HL-60/S4 treated with retinoic acid at 250 ng/mL for 4 days and 3 days (cell line): ENCODE measurements around the gene ARHGAP8.
"Not testable (repeated sequence)": the region's sequence is repeated elsewhere in the genome, so short reads cannot be mapped to it uniquely, and the experiment has no call there.

Experiments used
- in situ Hi-C: fragments of 300-500 bp; cut with MboI; formaldehyde crosslinking; loops from 2 replicates; pipeline ENCODE4 v1.7.0; 2022; ENCODE audit warnings: low sequenced_read_pairs

The ARHGAP8 gene

GRCh38 chr22:44737406-44738346, 14.7 kb upstream of the ARHGAP8 start:
- in situ Hi-C loops = no loop called here

DNA sequence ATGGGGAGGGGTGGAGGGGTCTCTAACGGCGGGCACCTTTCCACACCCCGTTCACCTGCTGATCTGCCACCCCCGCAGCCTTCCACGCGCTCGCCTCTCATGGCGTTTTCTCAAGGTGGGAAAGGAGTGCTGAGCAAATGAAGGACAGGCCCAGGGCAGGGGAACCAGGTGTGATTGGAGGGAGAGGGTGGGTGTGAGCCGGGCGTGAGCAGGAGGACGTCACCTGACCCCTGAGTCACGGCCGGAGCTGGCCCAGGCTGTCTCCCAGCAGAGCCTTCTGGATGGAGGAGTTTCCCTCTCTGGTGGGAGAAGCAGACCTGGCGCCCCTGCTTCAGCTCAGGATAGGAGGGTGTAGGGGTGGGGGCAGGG, 14.0 kb upstream of the ARHGAP8 start:
- in situ Hi-C loops = no loop called here

GRCh38 chr22:44739024-44739423, 13.4 kb upstream of the ARHGAP8 start:
- in situ Hi-C loops = no loop called here

GRCh38 chr22:44739666-44740065, 12.7 kb upstream of the ARHGAP8 start:
- in situ Hi-C loops = not testable (repeated sequence)

- in situ Hi-C loops = no loop called here
Observed at GRCh38 chr22:44740307-44740706, 12.1 kb upstream of the ARHGAP8 start.

DNA sequence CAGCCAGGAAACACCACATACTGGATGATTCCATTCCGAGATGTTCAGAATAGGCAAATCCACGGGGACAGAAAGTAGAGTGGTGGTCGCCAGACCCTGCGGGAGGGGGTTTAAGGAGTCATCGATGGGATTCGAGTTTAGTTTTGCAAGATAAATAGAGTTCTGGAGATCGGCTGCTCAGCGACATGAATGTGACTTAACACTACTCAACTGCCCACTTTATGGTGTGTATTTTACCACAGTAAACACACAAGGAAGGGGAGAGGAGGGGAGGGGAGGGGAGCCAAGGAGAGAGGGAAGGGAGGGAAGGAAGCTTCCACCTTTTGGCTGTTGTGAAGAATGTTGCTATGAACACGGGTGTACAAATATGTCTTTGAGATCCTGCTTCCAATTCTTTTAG, 10.4 kb upstream of the ARHGAP8 start:
- in situ Hi-C loops = no loop called here

GRCh38 chr22:44743247-44743646, 9.1 kb upstream of the ARHGAP8 start:
- in situ Hi-C loops = no loop called here

DNA sequence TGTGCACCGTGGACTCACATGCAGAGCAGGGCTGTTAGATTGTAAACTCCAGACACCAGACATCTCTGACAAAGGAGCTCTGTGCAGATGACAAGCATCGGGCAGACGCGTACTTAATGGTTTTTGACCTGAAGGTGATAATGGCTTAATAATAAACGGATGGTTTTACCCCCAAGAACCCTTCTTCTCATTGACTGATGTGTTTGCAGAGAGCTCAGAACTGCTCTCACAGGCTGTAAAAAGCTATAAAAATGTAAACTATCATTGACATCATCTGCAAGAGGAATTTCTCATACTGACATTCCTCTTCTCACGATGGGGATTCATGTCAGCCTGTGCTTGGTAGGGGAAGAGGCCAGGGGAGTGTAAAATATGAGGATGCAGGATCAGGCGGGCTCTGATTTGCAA, 8.6 kb upstream of the ARHGAP8 start:
- in situ Hi-C loops = no loop called here

DNA sequence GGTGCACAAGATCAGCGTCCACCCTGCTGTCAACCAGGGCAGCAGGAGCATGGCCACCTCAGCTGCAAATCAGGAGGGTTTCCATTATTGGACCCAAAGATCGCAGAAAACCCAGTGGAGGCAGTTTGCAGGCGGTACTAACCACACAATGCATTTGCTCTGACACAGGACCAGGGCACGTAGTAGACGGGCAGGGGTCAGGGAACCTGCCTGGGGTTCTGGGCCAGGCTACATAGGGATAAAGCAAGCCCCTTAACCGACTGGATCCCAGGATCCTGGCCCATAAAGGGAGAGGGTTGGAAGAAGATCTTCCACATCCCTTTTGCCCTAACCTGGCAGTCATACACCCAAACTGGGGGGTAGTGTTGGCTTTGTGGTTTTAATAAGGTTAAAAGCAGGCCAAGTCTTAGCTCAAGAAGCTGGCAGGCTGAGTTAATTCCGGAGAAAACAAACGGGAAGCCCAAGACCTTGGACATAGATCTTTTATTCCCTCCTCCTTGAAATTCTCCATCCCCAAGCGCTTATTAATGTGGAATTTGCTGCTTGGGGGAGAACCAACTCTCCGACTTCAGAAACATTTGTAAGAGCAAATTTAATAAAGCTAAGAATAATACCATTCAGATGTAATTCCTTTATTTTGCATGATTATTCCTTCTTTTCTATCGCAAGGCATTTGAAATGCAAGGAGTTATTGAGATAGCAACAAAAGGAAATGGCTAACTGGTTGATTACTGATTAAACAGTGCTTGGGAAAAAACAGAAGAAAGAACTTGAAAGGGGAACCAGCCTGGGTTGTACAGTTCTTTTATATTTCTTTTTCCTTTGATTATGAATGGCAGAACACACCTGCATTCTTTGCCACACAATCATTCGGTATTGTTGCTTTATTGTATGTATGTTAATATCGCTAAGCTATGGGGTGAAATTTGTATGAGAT, 6.3 kb upstream of the ARHGAP8 start:
- in situ Hi-C loops = no loop called here

DNA sequence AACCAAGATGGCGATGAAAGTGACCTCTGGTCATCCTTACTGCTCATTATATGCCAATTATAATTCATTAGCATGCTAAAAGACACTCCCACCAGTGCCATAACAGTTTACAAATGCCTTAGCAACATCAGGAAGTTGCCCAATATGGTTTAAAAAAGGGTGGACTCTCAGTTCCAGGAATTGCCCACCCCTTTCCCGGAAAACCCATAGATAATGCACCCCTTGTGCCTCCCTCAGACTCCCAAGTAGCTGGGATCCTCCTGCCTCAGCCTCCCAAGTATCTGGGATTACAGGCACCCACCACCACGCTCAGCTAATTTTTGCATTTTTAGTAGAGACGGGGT, 4.6 kb upstream of the ARHGAP8 start:
- in situ Hi-C loops = not testable (repeated sequence)

DNA sequence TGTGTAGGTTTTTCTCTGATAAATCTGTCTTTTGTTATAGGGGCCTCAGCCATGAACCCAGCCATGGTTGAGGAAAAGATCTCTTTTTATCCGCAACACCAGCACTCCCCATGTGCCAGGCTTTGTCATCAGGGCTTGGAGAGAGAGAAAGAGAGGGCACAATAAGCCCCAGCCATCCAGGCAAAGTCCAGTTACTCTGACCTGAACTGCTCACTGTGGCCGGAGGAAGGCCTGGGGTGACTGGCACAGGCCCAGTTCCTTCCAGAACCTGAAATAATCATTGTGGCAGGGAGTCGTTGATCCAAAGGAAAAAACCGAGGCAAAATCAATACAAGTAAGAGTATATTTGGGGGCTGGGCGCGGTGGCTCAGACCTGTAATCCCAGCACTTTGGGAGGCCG, 3.9 kb upstream of the ARHGAP8 start:
- in situ Hi-C loops = no loop called here

DNA sequence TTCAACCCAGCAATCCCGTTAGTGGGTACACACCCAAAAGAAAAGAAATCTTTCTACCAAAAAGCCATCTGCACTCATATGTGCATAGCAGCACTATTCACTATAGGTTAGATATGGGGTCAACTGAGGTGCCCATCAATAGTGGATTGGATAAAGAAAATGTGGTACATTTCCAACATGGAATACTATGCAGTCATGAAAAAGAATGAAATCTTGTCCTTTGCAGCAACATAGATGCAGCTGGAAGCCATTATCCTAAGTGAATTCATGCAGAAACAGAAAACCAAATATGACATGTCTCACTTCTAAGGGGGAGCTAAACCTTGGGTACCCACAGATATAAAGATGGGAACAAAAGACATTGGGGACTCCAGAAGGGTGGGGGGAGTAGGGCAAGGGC, 1.9 kb upstream of the ARHGAP8 start:
- in situ Hi-C loops = no loop called here

DNA sequence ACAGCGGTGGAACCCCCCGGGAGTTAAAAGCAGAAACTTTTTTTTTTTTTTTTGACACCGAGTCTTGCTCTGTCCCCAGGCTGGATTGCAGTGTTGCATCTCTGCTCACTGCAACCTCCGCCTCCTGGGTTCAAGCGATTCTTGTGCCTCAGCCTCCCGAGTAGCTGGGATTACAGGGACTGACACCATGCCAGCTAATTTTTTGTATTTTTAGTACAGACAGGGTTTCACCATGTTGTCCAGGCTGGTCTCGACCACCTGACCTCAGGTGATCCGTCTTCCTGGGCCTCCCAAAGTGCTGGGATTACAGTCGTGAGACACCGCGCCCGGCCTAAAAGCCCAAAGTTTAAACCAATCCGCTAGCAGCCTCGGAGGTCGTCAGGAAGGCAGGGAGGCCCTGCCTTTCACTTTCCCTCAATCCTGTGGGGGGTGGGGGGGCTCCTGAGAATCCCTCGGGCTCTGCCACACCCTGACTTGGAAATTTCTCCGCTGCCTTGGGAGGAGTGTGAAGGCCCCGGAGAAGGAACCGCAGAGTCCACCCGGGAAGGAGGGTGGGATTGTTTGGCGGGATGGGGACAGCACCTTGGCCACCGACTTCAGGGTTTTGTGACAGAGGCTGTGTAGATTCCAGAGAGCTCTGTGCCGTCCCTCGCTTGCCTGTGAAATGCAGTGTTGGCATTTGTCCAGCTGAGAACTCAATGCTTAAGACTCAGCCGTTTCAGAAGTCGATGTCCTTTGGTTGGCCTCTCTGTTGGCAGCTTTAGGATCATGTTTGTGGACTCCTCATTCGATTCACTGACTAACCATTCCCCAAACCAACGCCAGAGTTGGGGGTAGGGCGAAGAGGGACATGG, 1.0 kb downstream of the ARHGAP8 start:
- in situ Hi-C loops = no loop called here

GRCh38 chr22:44754998-44755397, 2.6 kb downstream of the ARHGAP8 start:
- in situ Hi-C loops = no loop called here

- in situ Hi-C loops = no loop called here
Observed at GRCh38 chr22:44755417-44755816, 3.0 kb downstream of the ARHGAP8 start.

- in situ Hi-C loops = no loop called here
Observed at GRCh38 chr22:44755956-44756361, 3.6 kb downstream of the ARHGAP8 start.

DNA sequence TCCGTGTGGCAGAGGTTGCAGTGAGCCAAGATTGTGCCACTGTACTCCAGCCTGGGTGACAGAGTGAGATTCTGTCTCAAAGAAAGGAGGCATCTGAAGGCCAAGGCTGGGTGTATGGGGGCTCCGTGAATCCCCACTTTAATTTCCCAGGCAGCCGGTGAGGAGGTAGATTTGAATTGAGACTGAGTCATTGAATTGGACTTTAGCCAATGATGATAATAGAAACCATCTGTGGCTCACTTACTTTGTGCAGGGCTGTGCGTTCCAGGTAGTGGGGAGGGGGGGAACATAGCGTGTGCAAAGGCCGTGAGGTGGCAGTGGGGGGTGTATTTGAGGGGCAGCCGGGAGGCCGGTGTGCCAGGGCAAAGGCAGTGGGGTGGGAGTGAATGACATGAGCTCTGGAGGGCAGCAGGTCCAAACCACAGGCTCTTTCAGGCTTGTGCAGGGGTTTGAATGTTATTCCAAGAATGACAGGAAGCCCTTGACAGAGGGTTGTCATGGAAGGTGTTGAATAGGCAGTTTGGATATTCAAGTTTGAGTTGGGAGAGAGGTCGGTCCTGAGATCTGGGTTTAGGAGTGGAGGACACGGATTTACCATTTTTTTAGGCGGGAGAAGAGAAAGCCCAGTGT, 6.1 kb downstream of the ARHGAP8 start:
- in situ Hi-C loops = no loop called here

DNA sequence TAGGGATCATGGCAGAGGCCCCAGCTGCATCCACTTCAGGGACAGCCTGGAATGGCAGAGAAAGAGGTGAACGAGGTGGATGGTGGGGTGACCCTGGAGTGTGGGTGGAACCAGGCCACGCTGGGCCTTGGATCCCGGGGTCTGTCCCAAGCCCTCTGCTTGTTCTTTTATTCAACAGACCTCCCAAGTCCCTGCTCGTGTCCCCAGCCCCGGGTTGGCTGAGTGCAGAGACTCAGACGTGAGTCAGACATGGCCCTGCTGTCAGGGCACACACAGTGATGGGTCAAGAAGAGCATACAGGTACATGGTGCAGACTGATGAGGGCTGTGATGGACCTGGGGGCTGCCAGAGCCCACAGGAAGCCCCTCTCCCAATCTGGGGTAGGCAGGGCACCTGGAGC, 6.6 kb downstream of the ARHGAP8 start:
- in situ Hi-C loops = no loop called here

DNA sequence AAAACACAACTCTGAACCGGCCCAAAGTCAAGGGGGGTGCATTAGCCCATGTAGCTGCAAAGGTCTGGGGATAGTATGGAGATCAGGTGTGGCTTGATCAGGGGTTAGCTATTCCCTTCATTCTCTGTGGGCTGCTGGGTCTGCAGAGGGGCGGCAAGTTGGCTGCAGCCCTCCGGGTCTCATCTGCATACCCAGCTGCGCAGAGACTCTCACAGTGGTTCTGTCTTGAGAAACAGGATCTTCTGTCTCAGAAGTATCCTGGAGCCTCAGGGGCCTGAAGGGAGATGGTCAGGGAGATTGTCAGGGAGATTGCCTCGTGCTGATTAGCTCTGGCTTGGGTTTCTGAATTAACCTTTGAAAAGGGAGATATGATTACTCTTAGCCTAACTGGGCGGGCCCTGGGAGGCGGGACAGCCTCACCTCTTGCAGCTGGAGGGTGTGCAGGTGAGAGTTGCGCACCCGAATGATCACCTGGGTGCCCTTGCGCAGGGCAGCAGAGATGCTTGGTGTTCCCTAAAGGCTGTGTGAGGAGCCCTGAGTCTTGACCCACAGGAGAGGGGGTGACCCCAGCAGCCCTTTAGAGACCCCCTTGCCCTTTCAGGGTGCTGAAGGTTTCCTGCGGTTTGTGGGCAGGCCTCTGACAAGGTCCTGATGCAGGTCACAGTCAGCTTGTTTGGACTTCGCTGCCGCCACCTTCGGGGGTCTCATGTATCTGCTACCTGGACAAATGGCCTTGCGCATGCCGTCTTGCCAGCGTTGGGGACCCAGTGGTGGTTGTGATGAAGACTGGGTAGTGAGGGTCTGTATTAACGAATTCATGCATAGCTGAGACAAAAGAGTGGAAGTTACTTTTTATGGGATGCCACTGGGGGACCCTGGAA, 7.3 kb downstream of the ARHGAP8 start:
- in situ Hi-C loops = no loop called here

DNA sequence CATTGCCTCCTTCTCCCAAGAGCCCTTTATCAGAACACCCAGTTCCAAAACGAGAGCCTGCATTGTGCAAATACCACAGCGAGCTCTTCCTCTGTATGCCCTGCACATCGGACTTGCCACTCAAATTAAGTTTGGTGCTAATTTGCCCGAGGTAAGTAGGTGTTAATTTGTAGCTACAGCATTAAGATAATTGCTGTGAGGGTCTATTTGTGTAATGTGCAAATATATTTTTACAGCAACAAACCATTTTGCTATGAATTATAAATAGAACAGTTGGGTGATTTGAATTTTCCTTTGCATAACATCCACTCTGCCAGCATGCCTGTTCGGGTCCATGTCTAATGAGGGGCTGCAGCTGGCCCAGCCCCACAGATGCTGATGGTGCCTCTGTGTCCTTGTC, 8.1 kb downstream of the ARHGAP8 start:
- in situ Hi-C loops = no loop called here
